HS-5 (cell line): Measurements from ENCODE around the gene CYSLTR2.
"Not testable (repeated sequence)": the region's sequence is repeated elsewhere in the genome, so short reads cannot be mapped to it uniquely, and the experiment has no call there.

Experiments used
- DNase-seq: peaks from one replicate; pipeline ENCODE4 v3.0.0-alpha.2; 2012; ENCODE audit warnings: low read depth

The CYSLTR2 gene

GRCh38 chr13:48696676-48697075 is 42.9 kb downstream of the CYSLTR2 start:
- DNase-seq, result not testable (repeated sequence)

- DNase-seq, result no peak
These were observed 53.7 kb downstream of the CYSLTR2 start for GRCh38 chr13:48707405-48707804.

- DNase-seq, result no peak
These were observed 55.0 kb downstream of the CYSLTR2 start for GRCh38 chr13:48708764-48709163.

GRCh38 chr13:48709213-48709612 is 55.5 kb downstream of the CYSLTR2 start:
- DNase-seq, result no peak

GRCh38 chr13:48710160-48710559 is 56.4 kb downstream of the CYSLTR2 start:
- DNase-seq, result no peak

GRCh38 chr13:48712141-48712540 is 58.4 kb downstream of the CYSLTR2 start:
- DNase-seq, result no peak

GRCh38 chr13:48715977-48716376 is 62.2 kb downstream of the CYSLTR2 start:
- no peak for DNase-seq

- DNase-seq, result no peak
These were observed 66.9 kb downstream of the CYSLTR2 start for GRCh38 chr13:48720621-48721020.

- DNase-seq, result no peak
These were observed 69.4 kb downstream of the CYSLTR2 start for GRCh38 chr13:48723168-48723567.

- DNase-seq, result no peak
These were observed 71.5 kb downstream of the CYSLTR2 start for GRCh38 chr13:48725271-48725670.

- DNase-seq, result no peak
These were observed 73.0 kb downstream of the CYSLTR2 start for GRCh38 chr13:48726711-48727110.

GRCh38 chr13:48727241-48728011 is 73.7 kb downstream of the CYSLTR2 start:
- no peak for DNase-seq

GRCh38 chr13:48728226-48728625 is 74.5 kb downstream of the CYSLTR2 start:
- DNase-seq, result no peak

GRCh38 chr13:48728876-48729275 is 75.1 kb downstream of the CYSLTR2 start:
- no peak for DNase-seq

- no peak for DNase-seq
These were observed 76.1 kb downstream of the CYSLTR2 start for GRCh38 chr13:48729856-48730255.

GRCh38 chr13:48731001-48731658 is 77.4 kb downstream of the CYSLTR2 start:
- no peak for DNase-seq

GRCh38 chr13:48731957-48732569 is 78.3 kb downstream of the CYSLTR2 start:
- DNase-seq, result no peak

GRCh38 chr13:48733739-48734335 is 80.1 kb downstream of the CYSLTR2 start:
- no peak for DNase-seq

- no peak for DNase-seq
These were observed 81.8 kb downstream of the CYSLTR2 start for GRCh38 chr13:48735571-48735970.

GRCh38 chr13:48737689-48738088 is 84.0 kb downstream of the CYSLTR2 start:
- DNase-seq, result no peak

- no peak for DNase-seq
These were observed 84.6 kb downstream of the CYSLTR2 start for GRCh38 chr13:48738311-48738710.

- no peak for DNase-seq
These were observed 85.7 kb downstream of the CYSLTR2 start for GRCh38 chr13:48739386-48739964.
